ENCODE results near the gene PDPK1.

- TF ChIP-seq CTCF (conservative IDR thresholded peaks at IDR 0.05; ENCODE audit: low read length) (no peak), EZH2phosphoT487 (IDR thresholded peaks at IDR 0.05; ENCODE audit: borderline replicate concordance) (no peak)
Observed at GRCh38 chr16:2490190-2491105, 47.4 kb upstream of the PDPK1 start.

Data from Loucy (cell line).